ENCODE data around the gene TPBGL.

DNA sequence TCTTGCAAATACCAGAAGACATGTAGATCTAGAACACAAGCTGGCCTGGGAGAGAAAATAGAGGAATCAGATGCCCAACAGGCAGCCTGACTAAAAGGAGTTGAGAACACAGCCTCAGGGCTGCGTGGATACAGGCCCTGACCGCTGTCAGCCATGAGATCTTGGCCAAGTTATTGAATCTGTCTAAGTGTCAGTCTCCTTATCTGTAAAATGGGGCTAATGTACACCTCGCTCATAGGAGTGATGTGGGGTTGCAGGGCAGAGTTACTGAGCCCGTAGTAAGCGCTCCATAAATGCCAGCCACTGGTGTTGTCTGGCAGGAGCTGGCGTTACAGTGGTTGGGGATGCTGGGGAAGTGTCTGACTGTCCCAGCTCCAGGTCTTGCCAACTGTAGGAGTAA is 38.4 kb upstream of the TPBGL start:
- TF ChIP-seq SP1 (IDR thresholded peaks at IDR 0.05) (no peak), L3MBTL2 (conservative IDR thresholded peaks at IDR 0.05) (no peak), BHLHE40 (IDR thresholded peaks at IDR 0.05; ENCODE audit: borderline replicate concordance) (no peak), ZNF384 (IDR thresholded peaks at IDR 0.05) (no peak), CTBP1 (IDR thresholded peaks at IDR 0.05; ENCODE audit: borderline replicate concordance) (no peak), ARNT (IDR thresholded peaks at IDR 0.05) (no peak), SUZ12 (IDR thresholded peaks at IDR 0.05) (no peak)

Measured in HEK293T (cell line).